Measurements from ENCODE around the gene TCF7L1.

Gene TCF7L1

DNA sequence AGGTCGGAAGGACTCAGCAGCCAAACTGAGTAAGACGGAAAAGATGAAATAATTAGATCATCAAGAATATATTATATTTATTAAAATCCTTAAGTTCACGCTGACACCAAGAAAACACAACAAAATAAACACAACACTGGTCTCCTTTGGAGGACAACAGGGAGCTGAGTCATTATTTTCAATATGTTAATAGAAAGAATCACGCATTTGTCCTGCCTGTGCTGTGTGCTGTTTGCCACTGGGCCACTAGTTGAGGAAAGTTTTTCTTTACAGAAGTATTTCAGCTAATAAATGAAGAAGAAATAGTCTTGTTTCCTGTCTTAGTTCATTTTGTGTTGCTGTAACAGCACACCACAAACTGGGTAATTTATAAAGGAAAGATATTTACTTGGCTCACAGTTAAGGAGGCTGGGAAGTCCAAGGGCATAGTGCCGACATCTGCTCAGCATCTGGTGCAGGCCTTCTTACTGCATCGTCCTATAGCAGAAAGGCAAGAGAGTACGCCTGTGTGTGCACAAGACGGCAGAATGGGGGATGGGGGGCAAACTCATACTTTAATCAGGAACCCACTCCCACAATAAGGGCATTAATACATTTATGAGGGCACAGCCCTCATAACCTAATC, 88.0 kb downstream of the TCF7L1 start:
- H3K27ac Mint-ChIP-seq, result no peak overlapping the region
- peaks cover 9% of the 10 kb centered on the region for H3K27me3 Mint-ChIP-seq
- no peaks in the 10 kb centered on the region for H3K4me1 Mint-ChIP-seq
- no peaks in the 10 kb centered on the region for H3K36me3 Mint-ChIP-seq
- no peak overlapping the region for H3K4me3 Mint-ChIP-seq
- no peaks in the 10 kb centered on the region for H3K9me3 Mint-ChIP-seq
- ATAC-seq (ENCODE audit: low read depth) (no peak), DNase-seq (ENCODE audit: low spot score in 2 of 2) (no peak)

DNA sequence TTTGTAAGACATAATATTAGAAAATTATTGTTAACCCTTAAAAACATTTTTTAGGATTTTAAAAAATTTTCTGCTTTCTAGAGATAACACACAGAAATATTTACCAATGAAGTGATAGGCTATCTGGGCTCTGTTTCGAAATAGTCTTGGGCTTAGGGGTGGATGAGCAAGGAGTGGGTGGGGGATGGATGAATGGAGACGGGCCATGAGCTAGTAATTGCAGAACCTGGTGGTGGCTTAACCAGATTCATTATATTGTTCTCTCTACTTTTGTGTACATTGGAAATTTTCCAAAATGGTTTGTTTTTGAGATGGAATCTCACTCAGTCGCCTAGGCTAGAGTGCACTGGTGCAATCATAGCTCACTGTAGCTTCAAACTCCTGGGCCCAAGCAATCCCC, 89.6 kb downstream of the TCF7L1 start:
- DNase-seq (ENCODE audit: low spot score in 2 of 2) (no peak), ATAC-seq (ENCODE audit: low read depth) (no peak)
- Mint-ChIP-seq H3K9me3 (no peaks in the 10 kb centered on the region), H3K4me1 (no peaks in the 10 kb centered on the region), H3K36me3 (no peaks in the 10 kb centered on the region), H3K27ac (no peak overlapping the region), H3K27me3 (peaks cover 9% of the 10 kb centered on the region), H3K4me3 (no peak overlapping the region)

DNA sequence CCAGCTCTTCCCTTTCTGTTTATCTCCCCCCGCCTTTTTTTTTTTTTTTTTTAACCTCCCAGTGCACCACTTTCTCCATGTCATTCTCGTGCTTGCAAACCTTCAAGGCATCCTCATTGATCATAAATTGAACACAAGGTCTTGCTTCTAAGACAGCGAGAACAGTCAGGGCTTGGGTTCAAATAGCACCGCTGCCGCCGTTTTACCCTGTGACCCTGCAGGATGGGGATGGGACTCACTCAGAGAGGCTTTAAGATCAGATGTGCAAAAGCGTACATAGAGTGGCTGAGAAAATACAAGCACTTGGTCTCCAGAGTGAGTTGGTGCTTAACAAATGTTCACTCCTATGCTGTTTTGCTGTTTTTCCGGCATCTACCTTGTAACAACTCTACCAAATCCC, 93.6 kb downstream of the TCF7L1 start:
- Mint-ChIP-seq H3K4me1 (no peaks in the 10 kb centered on the region), H3K36me3 (no peaks in the 10 kb centered on the region), H3K4me3 (no peak overlapping the region), H3K27ac (no peak overlapping the region), H3K27me3 (peaks cover 9% of the 10 kb centered on the region), H3K9me3 (no peaks in the 10 kb centered on the region)
- DNase-seq (ENCODE audit: low spot score in 2 of 2), result no peak
- no peak for ATAC-seq (ENCODE audit: low read depth)

DNA sequence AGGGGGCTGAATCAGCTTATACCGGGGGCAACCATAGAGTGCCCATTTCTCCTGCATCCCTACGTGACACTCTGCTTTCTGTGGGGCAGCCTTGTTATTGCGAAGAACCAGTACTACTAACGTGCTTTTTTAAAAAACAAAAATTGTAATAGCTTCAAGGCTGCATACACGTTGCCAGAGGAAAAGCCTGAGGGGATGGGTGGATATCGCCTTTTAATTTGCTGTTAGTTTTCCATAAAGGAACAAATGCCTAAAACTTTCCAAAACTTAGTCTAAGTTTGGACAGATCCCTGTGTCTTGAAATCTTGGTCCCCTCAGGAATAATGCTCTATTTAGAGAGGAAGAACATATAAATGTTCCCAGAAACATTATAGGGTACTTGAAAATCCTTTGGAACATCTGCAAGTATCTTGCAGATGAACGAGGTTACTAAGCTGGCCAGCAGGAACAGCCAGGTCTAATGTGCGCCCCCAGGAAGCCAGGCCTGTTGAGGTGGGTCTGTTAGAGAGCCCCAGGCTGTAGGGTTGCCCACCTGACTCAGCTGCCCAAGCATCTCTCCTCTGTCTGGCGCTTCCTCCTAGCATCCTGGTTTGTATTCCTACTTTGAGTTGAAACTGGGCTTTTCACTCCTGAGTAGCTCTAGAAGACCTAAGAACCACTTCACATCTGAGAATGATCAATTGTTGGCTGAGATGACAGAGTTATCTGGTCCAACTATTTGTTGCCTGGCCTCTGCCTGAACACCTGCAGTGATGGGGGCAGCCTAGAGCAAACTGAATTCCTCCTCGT, 97.7 kb downstream of the TCF7L1 start:
- H3K9me3 Mint-ChIP-seq, result no peaks in the 10 kb centered on the region
- H3K4me1 Mint-ChIP-seq, result no peaks in the 10 kb centered on the region
- no peak overlapping the region for H3K27ac Mint-ChIP-seq
- no peak overlapping the region for H3K4me3 Mint-ChIP-seq
- no peak for DNase-seq (ENCODE audit: low spot score in 2 of 2)
- peak; percentile 58 for ATAC-seq (ENCODE audit: low read depth)
- H3K27me3 Mint-ChIP-seq, result peaks cover 10% of the 10 kb centered on the region
- H3K36me3 Mint-ChIP-seq, result no peaks in the 10 kb centered on the region

DNA sequence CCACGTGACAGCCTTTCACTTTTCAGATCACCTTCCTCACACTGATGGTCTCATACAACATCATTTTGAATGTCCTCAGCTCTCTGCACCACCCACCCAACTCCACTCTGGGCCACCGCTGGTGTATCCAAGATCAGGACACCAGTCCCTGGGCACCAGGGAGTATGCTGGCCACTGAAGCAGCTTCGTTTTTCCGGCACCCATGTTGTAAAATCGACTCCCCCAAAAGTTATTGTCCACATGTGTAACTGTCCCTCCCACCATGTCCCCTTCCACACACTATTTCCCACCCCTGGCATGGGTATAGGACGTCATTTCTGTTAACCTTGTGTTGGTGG, 98.2 kb downstream of the TCF7L1 start:
- DNase-seq (ENCODE audit: low spot score in 2 of 2) (no peak), ATAC-seq (ENCODE audit: low read depth) (no peak)
- H3K4me3 Mint-ChIP-seq, result no peak overlapping the region
- no peaks in the 10 kb centered on the region for H3K9me3 Mint-ChIP-seq
- no peaks in the 10 kb centered on the region for H3K4me1 Mint-ChIP-seq
- H3K27ac Mint-ChIP-seq, result no peak overlapping the region
- H3K36me3 Mint-ChIP-seq, result no peaks in the 10 kb centered on the region
- H3K27me3 Mint-ChIP-seq, result peaks cover 10% of the 10 kb centered on the region

DNA sequence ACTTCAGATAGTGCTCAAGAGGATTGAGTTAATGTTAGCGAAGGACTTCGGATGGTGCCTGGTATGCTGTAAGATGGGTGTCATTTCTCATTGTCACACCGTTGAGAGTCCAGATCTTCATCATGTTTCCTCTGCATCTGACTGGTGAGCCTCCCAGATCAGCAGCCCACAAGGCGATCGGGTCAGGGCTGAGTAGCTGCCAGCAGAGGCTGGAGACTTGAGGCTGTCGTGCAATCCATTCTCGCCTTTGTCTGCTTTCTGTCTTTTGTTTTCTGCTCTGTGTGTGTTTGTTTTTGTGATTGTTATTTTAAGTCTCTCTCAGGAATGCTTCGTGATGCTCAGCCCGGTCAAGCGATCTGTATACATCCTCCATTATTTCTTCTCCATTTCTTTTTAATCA, 98.8 kb downstream of the TCF7L1 start:
- H3K27ac Mint-ChIP-seq, result no peak overlapping the region
- DNase-seq (ENCODE audit: low spot score in 2 of 2) (no peak), ATAC-seq (ENCODE audit: low read depth) (no peak)
- H3K36me3 Mint-ChIP-seq, result no peaks in the 10 kb centered on the region
- H3K9me3 Mint-ChIP-seq, result no peaks in the 10 kb centered on the region
- peaks cover 7% of the 10 kb centered on the region for H3K27me3 Mint-ChIP-seq
- H3K4me3 Mint-ChIP-seq, result no peak overlapping the region
- no peaks in the 10 kb centered on the region for H3K4me1 Mint-ChIP-seq

DNA sequence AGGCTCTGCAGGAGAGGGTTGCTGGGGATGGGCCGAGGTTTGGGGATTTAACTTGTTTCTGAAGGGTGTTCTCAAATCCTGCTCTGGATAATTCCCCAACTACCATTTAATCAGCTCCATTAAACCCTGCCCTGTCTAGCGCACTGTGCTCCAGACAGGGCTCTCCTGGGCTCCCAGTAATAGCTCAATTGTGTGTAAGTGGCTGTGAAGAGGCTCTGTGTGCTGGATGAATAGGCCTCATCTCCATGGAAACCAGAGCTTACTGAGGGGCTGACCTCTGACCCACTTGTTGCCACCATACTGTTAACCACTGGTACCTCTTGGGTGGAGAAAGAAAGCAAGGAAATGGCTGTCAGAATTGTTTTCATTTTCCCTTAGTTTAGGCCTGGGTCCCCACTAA, 101.7 kb downstream of the TCF7L1 start:
- H3K4me1 Mint-ChIP-seq, result no peaks in the 10 kb centered on the region
- no peaks in the 10 kb centered on the region for H3K36me3 Mint-ChIP-seq
- DNase-seq (ENCODE audit: low spot score in 2 of 2) (no peak), ATAC-seq (ENCODE audit: low read depth) (no peak)
- H3K27ac Mint-ChIP-seq, result no peak overlapping the region
- H3K27me3 Mint-ChIP-seq, result peaks cover 11% of the 10 kb centered on the region
- H3K4me3 Mint-ChIP-seq, result no peak overlapping the region
- H3K9me3 Mint-ChIP-seq, result no peaks in the 10 kb centered on the region

DNA sequence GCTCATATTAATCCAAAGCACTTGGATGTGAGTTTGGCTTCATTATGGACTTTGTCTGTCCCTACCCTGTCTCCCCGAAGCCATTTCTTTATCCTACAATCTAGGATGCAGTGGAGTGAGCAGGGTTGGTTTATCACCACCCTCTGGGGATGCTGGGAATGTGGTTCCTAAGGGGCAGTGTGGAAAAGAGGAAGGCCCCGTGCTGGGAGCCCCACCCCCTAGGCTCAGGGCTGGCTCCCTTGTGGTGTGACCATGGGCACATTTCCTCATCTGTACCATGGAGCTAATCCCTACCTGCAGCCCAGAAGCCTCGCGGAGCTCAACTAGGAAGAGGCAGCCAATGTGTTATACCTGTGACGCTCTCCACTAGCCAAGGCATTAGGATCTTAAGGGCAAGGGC, 102.1 kb downstream of the TCF7L1 start:
- H3K9me3 Mint-ChIP-seq, result no peaks in the 10 kb centered on the region
- no peak overlapping the region for H3K27ac Mint-ChIP-seq
- ATAC-seq (ENCODE audit: low read depth) (no peak), DNase-seq (ENCODE audit: low spot score in 2 of 2) (no peak)
- H3K27me3 Mint-ChIP-seq, result peaks cover 11% of the 10 kb centered on the region
- no peaks in the 10 kb centered on the region for H3K4me1 Mint-ChIP-seq
- no peak overlapping the region for H3K4me3 Mint-ChIP-seq
- H3K36me3 Mint-ChIP-seq, result no peaks in the 10 kb centered on the region

DNA sequence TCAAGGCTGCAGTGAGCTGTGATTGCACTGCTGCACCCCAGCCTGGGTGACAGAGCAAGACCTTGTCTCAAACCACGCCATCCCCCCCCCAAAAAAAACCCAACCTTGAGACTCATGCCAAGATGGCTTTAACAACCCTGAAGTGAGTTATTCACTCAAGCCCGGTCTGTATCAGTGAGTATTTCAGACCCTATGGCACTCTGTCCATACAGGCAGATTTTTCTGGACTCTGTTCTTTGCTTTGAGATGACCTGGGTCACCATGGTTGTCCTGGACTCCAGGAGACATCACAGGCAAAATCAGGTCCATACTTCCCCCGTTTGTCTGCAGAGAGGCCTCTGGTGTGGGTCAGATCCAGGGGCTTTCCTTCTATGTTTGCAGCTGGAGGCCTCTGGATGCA, 102.9 kb downstream of the TCF7L1 start:
- H3K9me3 Mint-ChIP-seq, result no peaks in the 10 kb centered on the region
- no peak overlapping the region for H3K27ac Mint-ChIP-seq
- ATAC-seq (ENCODE audit: low read depth), result no peak
- H3K36me3 Mint-ChIP-seq, result no peaks in the 10 kb centered on the region
- no peaks in the 10 kb centered on the region for H3K4me1 Mint-ChIP-seq
- H3K4me3 Mint-ChIP-seq, result no peak overlapping the region
- H3K27me3 Mint-ChIP-seq, result peaks cover 11% of the 10 kb centered on the region
- no peak for DNase-seq (ENCODE audit: low spot score in 2 of 2)

DNA sequence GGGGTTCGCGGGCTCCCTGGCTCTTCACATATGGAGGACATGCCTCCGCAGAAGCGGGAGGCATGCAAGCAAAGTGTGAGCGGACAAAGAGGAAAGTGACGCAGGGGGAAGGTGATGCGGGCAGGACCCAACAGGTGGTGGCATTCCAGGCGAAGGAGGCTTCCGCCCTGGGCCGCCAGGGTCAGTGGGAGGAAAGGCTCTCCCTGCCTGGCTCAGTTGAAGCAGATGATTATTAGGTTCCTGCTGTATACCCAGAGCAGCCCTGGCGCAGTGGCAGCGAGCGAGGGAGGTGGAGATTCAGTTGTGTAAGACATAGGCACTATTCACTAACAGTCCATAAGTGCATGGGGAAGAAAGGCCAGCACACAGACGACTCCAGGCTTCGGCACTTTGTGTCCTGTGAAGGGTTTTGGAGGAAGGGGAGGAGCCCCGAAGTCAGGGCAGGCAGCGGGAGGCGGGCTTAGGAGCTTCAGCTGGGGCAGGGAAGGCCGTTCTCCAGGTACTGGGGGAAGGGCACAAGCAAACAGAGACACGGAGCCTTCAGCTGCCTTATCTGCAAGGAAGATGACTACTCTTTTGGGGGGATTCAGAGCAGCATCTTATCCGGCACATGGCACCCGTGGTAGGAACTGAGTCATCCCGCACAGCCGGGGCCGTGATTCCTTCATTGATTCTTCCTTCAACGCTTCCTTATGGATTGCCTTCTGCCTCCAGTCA, 104.8 kb downstream of the TCF7L1 start:
- Mint-ChIP-seq H3K27me3 (peaks cover 9% of the 10 kb centered on the region), H3K4me1 (no peaks in the 10 kb centered on the region), H3K36me3 (no peaks in the 10 kb centered on the region), H3K27ac (no peak overlapping the region), H3K9me3 (no peaks in the 10 kb centered on the region), H3K4me3 (no peak overlapping the region)
- ATAC-seq (ENCODE audit: low read depth) (no peak), DNase-seq (ENCODE audit: low spot score in 2 of 2) (no peak)

DNA sequence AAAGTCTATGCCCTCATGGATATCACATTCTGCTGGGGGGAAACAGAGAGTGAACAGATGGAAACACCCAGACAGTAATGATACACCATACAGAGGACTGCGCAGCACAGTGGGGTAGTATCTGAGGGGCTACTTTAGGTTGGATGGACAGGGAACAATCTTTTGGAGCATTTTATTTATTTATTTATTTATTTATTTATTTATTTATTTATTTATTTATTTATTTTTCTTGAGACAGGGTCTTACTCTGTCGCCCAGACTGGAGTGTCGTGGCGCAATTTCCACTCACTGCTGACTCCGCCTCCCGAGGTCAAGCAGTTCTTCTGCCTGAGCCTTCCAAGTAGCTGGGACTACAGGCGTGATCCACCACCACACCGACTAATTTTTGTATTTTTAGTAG, 105.4 kb downstream of the TCF7L1 start:
- Mint-ChIP-seq H3K36me3 (no peaks in the 10 kb centered on the region), H3K27me3 (peaks cover 12% of the 10 kb centered on the region), H3K4me3 (no peak overlapping the region), H3K27ac (no peak overlapping the region), H3K4me1 (no peaks in the 10 kb centered on the region), H3K9me3 (no peaks in the 10 kb centered on the region)
- DNase-seq (ENCODE audit: low spot score in 2 of 2) (no peak), ATAC-seq (ENCODE audit: low read depth) (no peak)

DNA sequence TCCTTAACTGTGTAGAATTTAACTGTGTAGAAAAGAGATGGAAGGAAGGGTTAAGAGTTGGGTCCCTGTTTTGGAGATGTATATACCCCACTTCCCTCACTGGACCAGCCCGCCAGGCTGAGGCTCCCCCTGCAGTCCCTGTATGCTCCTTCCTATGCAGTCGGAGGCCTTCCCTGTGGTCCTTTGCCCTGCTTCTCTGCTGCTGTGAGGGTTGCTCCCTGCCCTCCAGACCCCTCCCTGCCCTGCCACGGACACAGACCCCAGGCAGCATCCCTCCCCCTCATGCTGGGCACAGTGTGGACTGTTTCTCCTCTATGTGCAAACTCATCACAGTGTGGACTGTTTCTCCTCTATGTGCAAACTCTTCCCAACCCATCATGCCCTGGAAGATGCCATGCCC, 105.9 kb downstream of the TCF7L1 start:
- no peak overlapping the region for H3K4me3 Mint-ChIP-seq
- no peaks in the 10 kb centered on the region for H3K9me3 Mint-ChIP-seq
- H3K4me1 Mint-ChIP-seq, result no peaks in the 10 kb centered on the region
- no peaks in the 10 kb centered on the region for H3K36me3 Mint-ChIP-seq
- peaks cover 15% of the 10 kb centered on the region for H3K27me3 Mint-ChIP-seq
- ATAC-seq (ENCODE audit: low read depth), result no peak
- H3K27ac Mint-ChIP-seq, result no peak overlapping the region
- no peak for DNase-seq (ENCODE audit: low spot score in 2 of 2)

DNA sequence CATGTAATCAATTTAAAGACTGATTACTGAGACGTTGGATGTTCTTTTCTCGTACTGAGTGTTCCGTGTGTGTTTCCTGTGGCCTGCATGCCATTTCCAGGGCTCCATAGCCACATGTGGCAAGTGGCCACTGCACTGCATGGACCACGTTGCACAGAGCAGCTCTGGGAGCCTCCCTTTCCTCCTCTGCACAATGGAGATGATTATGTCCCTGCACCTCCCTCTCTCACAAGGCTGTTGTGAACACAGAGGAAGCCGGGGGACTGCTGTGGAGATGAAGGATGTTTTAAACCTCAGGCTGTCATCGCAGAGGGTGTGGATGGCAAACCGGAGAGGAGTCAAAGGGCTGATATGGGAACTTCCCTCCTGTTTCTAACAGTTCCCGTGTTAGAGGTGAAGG, 106.9 kb downstream of the TCF7L1 start:
- H3K4me1 Mint-ChIP-seq, result no peaks in the 10 kb centered on the region
- H3K27me3 Mint-ChIP-seq, result peaks cover 19% of the 10 kb centered on the region
- no peak for DNase-seq (ENCODE audit: low spot score in 2 of 2)

DNA sequence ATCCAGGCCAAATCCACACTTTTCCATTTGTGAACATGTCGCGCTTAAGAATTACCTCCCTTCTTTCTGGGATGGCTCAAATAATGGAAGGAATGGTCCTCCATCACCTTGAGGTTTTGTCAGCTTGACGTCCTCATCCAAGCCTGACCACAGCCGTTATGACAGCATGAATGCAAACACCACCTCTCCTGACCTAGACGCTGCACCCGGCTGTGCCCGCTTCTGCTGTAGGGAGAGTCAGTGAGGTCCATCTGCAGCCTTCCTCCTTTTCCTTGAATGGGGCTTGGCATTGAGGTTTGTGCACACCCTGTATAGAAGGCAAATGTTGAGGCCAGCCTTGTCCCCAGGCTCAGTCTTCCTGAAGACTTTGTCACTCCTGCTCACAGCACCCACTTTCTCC, 109.1 kb downstream of the TCF7L1 start:
- H3K27me3 Mint-ChIP-seq, result peaks cover 19% of the 10 kb centered on the region
- ATAC-seq (ENCODE audit: low read depth) (no peak), DNase-seq (ENCODE audit: low spot score in 2 of 2) (no peak)
- H3K9me3 Mint-ChIP-seq, result no peaks in the 10 kb centered on the region
- no peaks in the 10 kb centered on the region for H3K4me1 Mint-ChIP-seq
- H3K36me3 Mint-ChIP-seq, result no peaks in the 10 kb centered on the region
- H3K27ac Mint-ChIP-seq, result no peak overlapping the region
- no peak overlapping the region for H3K4me3 Mint-ChIP-seq

More for the DNA sequence above, 106.9 kb downstream of the TCF7L1 start:
- no peak for ATAC-seq (ENCODE audit: low read depth)
- Mint-ChIP-seq H3K9me3 (no peaks in the 10 kb centered on the region), H3K4me3 (no peak overlapping the region), H3K36me3 (no peaks in the 10 kb centered on the region), H3K27ac (no peak overlapping the region)
